ENCODE results near the gene DBN1.

DBN1 gene

GRCh38 chr5:177443144-177443983 lies 30.1 kb downstream of the DBN1 start:
- no peak for DNase-seq (ENCODE audit: low spot score)

- no peak for DNase-seq (ENCODE audit: low spot score)
Observed at GRCh38 chr5:177442066-177442826, 31.2 kb downstream of the DBN1 start.

- no peak for DNase-seq (ENCODE audit: low spot score)
Observed at GRCh38 chr5:177440990-177441780, 32.2 kb downstream of the DBN1 start.

GRCh38 chr5:177440211-177440989 lies 33.0 kb downstream of the DBN1 start:
- no peak for DNase-seq (ENCODE audit: low spot score)

GRCh38 chr5:177439518-177440053 lies 33.8 kb downstream of the DBN1 start:
- DNase-seq (ENCODE audit: low spot score), result no peak

- no peak for DNase-seq (ENCODE audit: low spot score)
Observed at GRCh38 chr5:177438468-177438867, 35.0 kb downstream of the DBN1 start.

GRCh38 chr5:177437623-177438022 lies 35.8 kb downstream of the DBN1 start:
- no peak for DNase-seq (ENCODE audit: low spot score)

- DNase-seq (ENCODE audit: low spot score), result no peak
Observed at GRCh38 chr5:177435847-177436536, 37.4 kb downstream of the DBN1 start.

- DNase-seq (ENCODE audit: low spot score), result no peak
Observed at GRCh38 chr5:177434942-177435738, 38.3 kb downstream of the DBN1 start.

- no peak for DNase-seq (ENCODE audit: low spot score)
Observed at GRCh38 chr5:177434437-177434836, 39.0 kb downstream of the DBN1 start.

- no peak for DNase-seq (ENCODE audit: low spot score)
Observed at GRCh38 chr5:177433658-177434217, 39.7 kb downstream of the DBN1 start.

GRCh38 chr5:177432839-177433657 lies 40.4 kb downstream of the DBN1 start:
- no peak for DNase-seq (ENCODE audit: low spot score)

- DNase-seq (ENCODE audit: low spot score), result no peak
Observed at GRCh38 chr5:177432143-177432838, 41.1 kb downstream of the DBN1 start.

- DNase-seq (ENCODE audit: low spot score), result no peak
Observed at GRCh38 chr5:177431317-177432142, 41.9 kb downstream of the DBN1 start.

GRCh38 chr5:177430972-177431316 lies 42.5 kb downstream of the DBN1 start:
- no peak for DNase-seq (ENCODE audit: low spot score)

- DNase-seq (ENCODE audit: low spot score), result no peak
Observed at GRCh38 chr5:177430140-177430951, 43.1 kb downstream of the DBN1 start.
